T-helper 22 cell (primary cell): ENCODE data around the gene GPAM.
"Not testable (repeated sequence)": the region's sequence is repeated elsewhere in the genome, so short reads cannot be mapped to it uniquely, and the experiment has no call there.

Experiments
- DNase-seq: peaks from one replicate; pipeline ENCODE4 v3.0.0-alpha.2; 2020; ENCODE audit warnings: low read depth

Gene GPAM

DNA sequence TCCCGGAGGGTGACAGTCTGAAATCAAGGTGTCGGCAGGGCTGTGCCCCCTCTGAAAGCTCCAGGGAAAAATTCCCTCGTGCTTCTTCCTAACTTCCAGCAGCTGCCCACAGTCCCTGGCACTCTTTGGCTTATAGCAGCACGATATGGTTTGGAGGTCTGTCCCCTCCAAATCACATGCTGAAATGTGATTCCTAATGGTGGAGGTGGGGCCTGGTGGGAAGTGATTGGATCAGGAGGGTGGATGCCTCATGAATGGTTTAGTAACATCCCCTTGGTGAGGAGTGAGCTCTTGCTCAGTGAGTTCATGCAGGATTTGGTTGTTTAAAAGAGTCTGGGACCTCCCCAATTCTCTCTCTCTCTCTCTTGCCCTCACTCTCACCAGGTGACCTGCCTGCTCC is 51.1 kb downstream of the GPAM start:
- DNase-seq = no peak

DNA sequence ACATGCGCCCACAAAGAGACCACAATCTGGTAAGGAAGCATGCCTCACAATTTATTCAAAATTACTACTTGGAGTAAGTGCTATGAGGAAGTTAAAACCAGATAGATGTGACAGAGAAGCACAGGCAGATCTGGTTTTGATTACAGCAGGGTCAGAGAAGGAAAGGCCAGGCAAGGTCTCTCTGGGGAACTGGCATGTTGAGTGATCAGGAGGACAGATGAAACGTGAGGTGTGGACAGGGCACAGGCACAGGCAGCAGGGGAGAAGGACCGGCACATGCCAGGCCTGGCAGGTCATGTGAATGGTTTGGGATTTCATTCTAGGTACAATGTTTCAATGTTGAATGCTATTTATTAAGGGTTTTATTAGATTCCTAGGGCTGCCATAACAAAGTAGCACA is 51.6 kb downstream of the GPAM start:
- no peak for DNase-seq

DNA sequence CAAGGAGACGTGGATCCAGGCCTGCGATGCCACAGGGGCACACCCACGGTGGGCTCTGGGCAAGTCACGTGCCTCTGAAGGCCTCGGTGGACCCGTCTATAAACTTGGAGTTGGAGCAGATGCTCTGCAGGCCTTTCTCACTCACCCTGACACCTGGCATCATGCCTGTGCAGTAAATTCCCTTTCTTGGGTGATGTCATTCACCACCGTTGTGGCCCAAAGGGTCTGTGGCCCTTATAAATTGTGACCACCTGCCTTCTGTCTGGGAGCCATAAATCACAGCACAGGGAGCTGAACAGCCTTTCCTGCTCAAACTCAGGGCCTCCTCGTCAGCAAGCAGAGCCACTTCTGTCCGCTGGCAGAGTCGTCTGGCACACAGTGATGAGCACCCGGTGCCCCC is 52.2 kb downstream of the GPAM start:
- DNase-seq = no peak

DNA sequence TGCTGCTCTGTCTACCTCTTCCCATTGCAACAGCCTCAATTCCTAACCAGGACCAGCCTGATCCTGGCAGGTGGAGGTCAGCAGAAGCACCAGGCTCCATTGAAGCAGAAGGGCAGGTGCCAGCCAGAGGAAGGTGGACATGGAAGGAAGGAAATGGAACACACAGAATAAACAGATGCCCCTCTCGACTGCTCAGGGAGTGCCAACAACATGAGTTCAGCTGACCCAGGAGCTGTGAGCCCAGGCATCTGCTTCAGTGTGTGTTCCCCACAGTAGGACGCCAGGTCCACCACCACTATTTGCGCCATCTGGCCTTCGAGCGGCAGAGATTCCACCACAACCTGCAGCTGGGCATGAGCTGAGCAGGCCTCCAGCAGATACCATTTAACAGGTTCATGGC is 56.7 kb downstream of the GPAM start:
- no peak for DNase-seq

DNA sequence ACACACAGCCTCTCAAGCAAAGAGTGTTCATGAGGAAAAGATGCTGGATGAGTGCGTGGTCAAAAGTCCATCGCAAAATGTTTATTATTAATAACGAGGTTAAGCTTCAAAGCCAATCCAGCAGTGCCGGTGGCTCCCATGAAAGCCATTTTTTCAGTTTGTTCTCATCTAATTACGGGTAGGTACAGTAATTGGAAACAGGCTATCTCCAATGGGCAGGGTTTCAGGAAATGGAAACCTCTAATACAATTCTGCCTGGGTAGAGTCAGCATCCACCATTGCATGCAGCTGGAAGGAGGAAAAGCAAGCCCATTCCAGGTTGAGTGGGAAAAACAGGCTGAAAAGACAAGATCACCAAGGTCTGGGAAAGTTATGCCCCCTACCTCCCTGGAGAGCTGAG is 57.4 kb downstream of the GPAM start:
- no peak for DNase-seq

DNA sequence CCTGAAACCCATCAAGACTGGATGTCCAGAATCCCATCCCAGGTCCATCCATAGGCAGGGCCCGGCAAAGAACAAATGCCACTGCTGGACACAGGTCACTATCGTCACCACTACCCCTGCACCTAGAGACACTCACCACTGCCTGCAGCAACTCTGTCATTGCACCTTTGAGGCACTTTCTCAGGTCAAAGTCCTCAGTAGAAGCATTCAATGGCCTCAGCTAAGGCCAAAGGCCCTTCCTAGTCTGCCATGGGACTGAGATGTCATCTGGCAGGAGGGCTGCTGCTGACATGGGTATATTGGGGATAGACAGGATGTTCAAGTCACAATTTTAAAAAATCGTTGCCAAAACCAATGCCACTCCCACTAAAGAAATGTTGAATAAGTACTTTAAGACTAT is 58.7 kb downstream of the GPAM start:
- DNase-seq = no peak

DNA sequence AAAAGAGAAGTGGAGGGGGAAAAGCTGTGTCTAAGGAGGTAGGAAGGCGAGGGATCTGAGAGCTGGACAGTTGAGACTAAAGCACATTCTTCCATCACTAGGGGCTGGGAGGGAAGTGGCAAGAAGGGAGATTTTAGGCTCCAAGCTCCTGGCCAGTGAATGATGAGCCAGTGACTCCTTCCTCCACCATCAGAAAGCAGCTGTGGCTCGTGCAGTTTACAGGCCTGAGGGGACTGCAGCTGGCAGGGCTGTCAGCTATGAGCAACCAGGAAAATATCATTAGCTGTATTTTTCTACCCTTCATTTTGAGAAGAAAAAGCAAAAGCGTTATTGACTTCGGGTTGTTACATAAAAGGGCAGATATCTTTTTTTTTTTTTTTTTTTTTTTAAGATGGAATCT is 60.7 kb downstream of the GPAM start:
- DNase-seq = no peak

DNA sequence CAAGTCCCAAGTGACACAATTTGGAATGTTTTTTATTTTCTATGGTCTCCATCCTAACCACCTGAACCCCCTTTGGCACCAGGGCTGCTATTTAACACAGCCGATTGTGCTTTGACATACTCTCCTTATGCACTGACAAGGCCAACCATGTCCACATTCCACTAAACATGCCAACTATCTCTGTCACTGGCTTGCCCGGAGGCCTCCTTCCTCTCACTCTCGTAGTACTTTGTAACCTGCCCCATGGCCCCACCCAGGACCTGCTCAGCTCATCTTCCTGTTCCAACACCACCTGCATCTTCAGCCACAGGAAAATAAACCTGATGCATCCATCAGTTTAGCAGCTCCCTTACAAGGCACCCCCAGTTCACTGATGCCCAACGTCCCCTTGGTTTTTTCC is 63.1 kb downstream of the GPAM start:
- no peak for DNase-seq

DNA sequence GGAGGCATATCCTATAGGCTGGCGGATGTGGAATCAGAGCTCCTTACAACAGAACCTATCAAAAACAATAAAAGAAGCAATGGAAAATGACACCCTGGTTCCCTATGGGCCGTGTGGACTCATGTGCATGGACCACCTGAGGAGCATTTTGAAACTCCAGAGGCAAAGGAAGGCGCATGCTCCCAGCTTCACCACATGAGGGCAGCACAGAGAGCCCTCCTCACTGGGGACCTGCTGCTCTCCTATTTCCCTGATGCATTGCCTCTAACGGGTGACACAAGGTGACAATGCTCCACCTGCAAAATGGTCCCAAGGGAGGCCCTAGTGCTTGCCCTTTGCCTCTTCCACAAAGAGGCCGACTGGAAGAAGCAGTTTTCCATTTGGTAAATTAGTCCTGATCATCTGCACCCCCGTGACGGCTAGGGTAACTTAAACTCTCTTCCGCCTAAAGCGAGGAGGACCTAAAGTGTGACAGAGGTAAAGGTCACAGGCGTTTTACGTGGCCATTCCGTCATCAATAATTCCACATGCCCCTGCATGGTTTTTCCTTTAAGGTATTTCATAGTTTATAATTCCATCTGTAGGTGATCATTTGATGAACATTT is 67.7 kb downstream of the GPAM start:
- no peak for DNase-seq

DNA sequence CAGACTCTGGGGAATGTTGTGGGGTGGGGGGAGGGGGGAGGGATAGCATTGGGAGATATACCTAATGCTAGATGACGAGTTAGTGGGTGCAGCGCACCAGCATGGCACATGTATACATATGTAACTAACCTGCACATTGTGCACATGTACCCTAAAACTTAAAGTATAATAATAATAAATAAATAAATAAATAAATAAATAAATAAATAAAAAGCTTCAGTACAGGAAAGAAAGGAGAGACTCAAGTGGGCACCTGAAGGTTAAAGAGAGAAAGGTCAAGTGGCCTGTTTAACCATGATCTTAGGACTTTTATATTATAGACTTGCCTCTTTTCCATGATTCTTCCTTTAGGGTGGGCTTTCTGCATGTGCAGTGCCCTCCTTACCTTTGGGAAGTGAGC is 73.8 kb downstream of the GPAM start:
- DNase-seq = not testable (repeated sequence)
